Naive thymus-derived CD4-positive, alpha-beta T cell (primary cell): ENCODE results near the gene ACYP2. TPM values are rescaled to one million over a fixed set of nuclear protein-coding genes. Genes with fewer than 3 reads are reported as not detected.
"Not testable (repeated sequence)": the region's sequence is repeated elsewhere in the genome, so short reads cannot be mapped to it uniquely, and the experiment has no call there.

Source experiments
- ATAC-seq: fragments of 150-1000 bp; cut with Tn5 transposase; 2 replicates; pipeline ENCODE4 v1.10.0; 2021; ENCODE audit warnings: mild to moderate bottlenecking, moderate library complexity
- CTCF ChIA-PET: fragments of 350-600 bp; sonication (Branson Sonifier 250); formaldehyde crosslinking; loops from one replicate; lab custom pipeline; 2021; ENCODE audit warnings: antibody characterized with exemption; lab: Charles Lee
- POLR2A ChIA-PET: fragments of 350-600 bp; sonication (Branson Sonifier 250); formaldehyde crosslinking; loops from one replicate; lab custom pipeline; 2021; ENCODE audit warnings: antibody characterized with exemption, inconsistent platforms; lab: Charles Lee
- DNase-seq, 9 donors: peaks; one replicate each; pipeline versions ENCODE4 v3.0.0 to v3.0.0-alpha.2; 2020 to 2022; ENCODE audit warnings: mixed read lengths in 1 of 9
- H3K27ac ChIP-seq: one replicate; pipeline ENCODE4 v1.7.0; 2013; ENCODE audit warnings: mild to moderate bottlenecking, low read depth, low read length, moderate library complexity
- H3K27me3 ChIP-seq, 2 donors: one replicate each; pipeline ENCODE4 v1.7.0; 2013; ENCODE audit warnings: low read length in 2 of 2, mild to moderate bottlenecking in 2 of 2, moderate library complexity in 2 of 2; ENCODE audit not compliant: control insufficient read depth in 2 of 2, insufficient read depth in 2 of 2
- H3K36me3 ChIP-seq, 3 experiments: 1 replicate in 2 of 3; 2 replicates in 1 of 3; pipeline ENCODE4 v1.7.0; 2013; ENCODE audit warnings: low read length in 3 of 3, mild to moderate bottlenecking in 3 of 3, moderate library complexity in 1 of 3; ENCODE audit not compliant: insufficient read depth in 3 of 3, control insufficient read depth in 2 of 3
- H3K4me1 ChIP-seq, 2 donors: one replicate each; pipeline ENCODE4 v1.7.0; 2013; ENCODE audit warnings: low read length in 2 of 2, mild to moderate bottlenecking in 2 of 2, moderate library complexity in 1 of 2; ENCODE audit not compliant: control insufficient read depth in 2 of 2, insufficient read depth in 2 of 2
- H3K4me3 ChIP-seq: 2 replicates; pipeline ENCODE4 v1.7.0; 2013; ENCODE audit warnings: mild to moderate bottlenecking, low read length
- H3K9me3 ChIP-seq, 3 experiments: 1 replicate in 2 of 3; 2 replicates in 1 of 3; pipeline ENCODE4 v1.7.0; 2013; ENCODE audit warnings: low read length in 3 of 3; ENCODE audit not compliant: control insufficient read depth in 2 of 3
- H3K27ac Mint-ChIP-seq, 9 donors: one replicate each; pipeline ENCODE4 v1.8.0; 2020 to 2022; ENCODE audit warnings: mixed read lengths in 9 of 9, mild to moderate bottlenecking in 8 of 9, moderate library complexity in 5 of 9, inconsistent platforms in 2 of 9
- H3K27me3 Mint-ChIP-seq, 5 donors: one replicate each; pipeline ENCODE4 v1.8.0; 2021 to 2022; ENCODE audit warnings: mixed read lengths in 5 of 5, mild to moderate bottlenecking in 1 of 5
- H3K36me3 Mint-ChIP-seq, 5 donors: one replicate each; pipeline ENCODE4 v1.8.0; 2020 to 2022; ENCODE audit warnings: mixed read lengths in 5 of 5, mild to moderate bottlenecking in 3 of 5, inconsistent platforms in 1 of 5
- H3K4me1 Mint-ChIP-seq, 7 donors: one replicate each; pipeline ENCODE4 v1.8.0; 2020 to 2022; ENCODE audit warnings: mixed read lengths in 7 of 7, mild to moderate bottlenecking in 3 of 7, inconsistent platforms in 1 of 7
- H3K4me3 Mint-ChIP-seq, 10 donors: one replicate each; pipeline ENCODE4 v1.8.0; 2020 to 2022; ENCODE audit warnings: mild to moderate bottlenecking in 10 of 10, mixed read lengths in 10 of 10, moderate library complexity in 6 of 10, inconsistent platforms in 2 of 10
- H3K9me3 Mint-ChIP-seq, 11 donors: one replicate each; pipeline ENCODE4 v1.8.0; 2020 to 2022; ENCODE audit warnings: mixed read lengths in 11 of 11, mild to moderate bottlenecking in 4 of 11, inconsistent platforms in 1 of 11, moderate library complexity in 1 of 11
- intact Hi-C, 2 donors: fragments of 100-400 bp; cut with micrococcal nuclease; formaldehyde crosslinking; loops; one replicate each; pipeline ENCODE4 v1.15.1; 2023
- polyA plus RNA-seq, 2 donors: library from polyadenylated mRNA; unstranded; fragments of 300-500 nt; fragmentation: Illumina TruSeq; gene quantifications; one replicate each; pipeline ENCODE4 v1.2.3, GENCODE V29; 2021
- total RNA-seq, 6 experiments: library from RNA in 5 of 6; stranded (reverse) in 5 of 6; gene quantifications; 1 replicate in 5 of 6; 2 replicates in 1 of 6; pipeline ENCODE4 v1.2.3 and lab custom pipeline; 2021 to 2026

Gene ACYP2
- total and polyA plus RNA-seq, 7 experiments from 2014 or later = 11.2 to 23.0 (median 15.6) TPM

DNA sequence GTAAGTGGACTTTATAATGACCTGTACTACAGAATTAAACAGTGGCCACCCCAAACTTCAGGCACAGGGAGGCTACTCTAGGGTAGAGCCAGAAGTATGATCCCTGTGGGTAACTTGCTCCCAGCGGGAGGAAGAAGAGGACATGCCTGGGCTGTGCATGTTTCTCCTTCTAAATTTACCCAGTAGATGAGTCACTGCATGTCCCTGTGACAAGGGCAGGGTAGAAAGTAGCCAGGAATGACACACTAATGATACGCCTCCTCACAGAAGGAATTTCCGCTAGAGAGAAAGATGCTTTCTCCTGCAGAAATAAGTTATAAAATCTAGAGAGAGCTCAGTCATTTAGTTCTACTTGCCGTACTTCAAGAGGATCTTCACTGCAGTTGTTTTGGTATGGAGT lies 7.5 kb downstream of the ACYP2 start:
- intact Hi-C loops = no loop called here
- Histone ChIP-seq H3K9me3 (no peaks in the 10 kb centered on the region), H3K4me3 (no peak overlapping the region), H3K27ac (no peak overlapping the region), H3K36me3 (no peaks in the 10 kb centered on the region), H3K4me1 (no peaks in the 10 kb centered on the region), H3K27me3 (no peaks in the 10 kb centered on the region)
- peaks cover 3 to 45% (median 17%) of the 10 kb centered on the region in 5 donors for H3K36me3 Mint-ChIP-seq
- no peak overlapping the region for H3K27ac Mint-ChIP-seq
- ChIA-PET CTCF (no interaction called here), POLR2A (no interaction called here)
- ATAC-seq (no peak), DNase-seq (no peak)
- H3K27me3 Mint-ChIP-seq = no peaks in the 10 kb centered on the region
- peaks cover 0 to 3% (median 0%) of the 10 kb centered on the region in 7 donors for H3K4me1 Mint-ChIP-seq
- H3K9me3 Mint-ChIP-seq = peaks cover 0 to 15% (median 0%) of the 10 kb centered on the region in 11 donors
- no peak overlapping the region for H3K4me3 Mint-ChIP-seq

DNA sequence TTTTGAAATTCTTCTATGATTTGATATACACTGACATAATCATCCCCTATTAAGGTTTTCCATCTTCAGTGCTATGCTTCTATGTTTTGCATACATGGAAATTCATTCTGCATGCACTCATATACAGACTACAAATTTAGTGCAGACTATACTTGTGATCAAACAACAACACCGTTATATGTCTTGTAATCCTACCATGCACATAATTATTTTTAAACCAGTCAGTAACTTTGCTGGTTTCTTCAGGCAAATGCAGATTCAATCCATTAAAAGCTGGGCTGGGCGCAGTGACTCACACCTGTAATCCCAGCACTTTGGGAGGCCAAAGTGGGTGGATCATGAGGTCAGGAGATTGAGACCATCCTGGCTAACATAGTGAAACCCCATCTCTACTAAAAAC lies 11.8 kb downstream of the ACYP2 start:
- H3K4me1 ChIP-seq, H3K27ac Mint-ChIP-seq, H3K27ac ChIP-seq, H3K4me3 ChIP-seq, ATAC-seq, H3K27me3 Mint-ChIP-seq, CTCF ChIA-PET, H3K27me3 ChIP-seq, H3K9me3 ChIP-seq, H3K36me3 ChIP-seq, H3K4me3 Mint-ChIP-seq, DNase-seq, H3K4me1 Mint-ChIP-seq, intact Hi-C loops, H3K9me3 Mint-ChIP-seq: not testable (repeated sequence)
- peaks cover 0 to 22% (median 2%) of the 10 kb centered on the region in 5 donors for H3K36me3 Mint-ChIP-seq
- POLR2A ChIA-PET = interaction anchor here (0.7 kb wide), 1 partner anchor 167 kb away, joined by 9 read pairs; no protein-coding TSS in a partner anchor

- POLR2A ChIA-PET = interaction anchor here (0.6 kb wide), 1 partner anchor 182 kb away, joined by 3 read pairs; no protein-coding TSS in a partner anchor
- Histone ChIP-seq H3K4me1 (no peaks in the 10 kb centered on the region), H3K36me3 (no peaks in the 10 kb centered on the region), H3K27me3 (no peaks in the 10 kb centered on the region), H3K9me3 (no peaks in the 10 kb centered on the region), H3K4me3 (no peak overlapping the region), H3K27ac (no peak overlapping the region)
- peaks cover 0 to 3% (median 0%) of the 10 kb centered on the region in 5 donors for H3K27me3 Mint-ChIP-seq
- no peaks in the 10 kb centered on the region for H3K4me1 Mint-ChIP-seq
- DNase-seq (no peak), ATAC-seq (no peak)
- intact Hi-C loops = no loop called here
- H3K4me3 Mint-ChIP-seq = no peak overlapping the region
- no peak overlapping the region for H3K27ac Mint-ChIP-seq
- peaks cover 0 to 35% (median 20%) of the 10 kb centered on the region in 5 donors for H3K36me3 Mint-ChIP-seq
- CTCF ChIA-PET = no interaction called here
- no peaks in the 10 kb centered on the region for H3K9me3 Mint-ChIP-seq
These were observed 17.6 kb downstream of the ACYP2 start for GRCh38 chr2:54133056-54133455.

DNA sequence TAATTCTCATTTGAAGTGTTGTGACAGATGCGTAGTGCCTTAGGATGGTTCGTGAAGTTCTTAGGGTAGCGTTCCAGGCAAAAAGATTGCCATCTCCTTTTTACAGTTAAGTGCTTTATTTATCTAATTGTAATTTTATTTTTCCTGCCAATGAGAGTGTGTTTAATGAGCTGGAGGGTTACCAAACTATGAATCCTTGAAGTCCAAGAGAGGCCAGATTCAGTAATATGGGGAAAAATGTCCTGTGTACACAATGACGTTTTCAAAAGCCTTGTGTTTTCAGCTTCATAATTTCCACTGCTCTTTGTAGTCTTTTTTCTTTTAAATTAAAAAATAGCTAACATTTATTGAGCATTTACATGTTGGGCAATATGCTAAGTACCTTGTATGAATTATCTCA lies 23.8 kb downstream of the ACYP2 start:
- Mint-ChIP-seq H3K4me3 (no peak overlapping the region), H3K27ac (no peak overlapping the region), H3K27me3 (no peaks in the 10 kb centered on the region), H3K4me1 (no peaks in the 10 kb centered on the region), H3K9me3 (no peaks in the 10 kb centered on the region), H3K36me3 (peaks cover 0 to 52% (median 28%) of the 10 kb centered on the region in 5 donors)
- Histone ChIP-seq H3K27ac (no peak overlapping the region), H3K9me3 (no peaks in the 10 kb centered on the region), H3K4me3 (no peak overlapping the region), H3K36me3 (no peaks in the 10 kb centered on the region), H3K4me1 (no peaks in the 10 kb centered on the region), H3K27me3 (no peaks in the 10 kb centered on the region)
- POLR2A ChIA-PET = interaction anchor here (0.8 kb wide), 1 partner anchor 106 kb away, joined by 4 read pairs; no protein-coding TSS in a partner anchor
- DNase-seq (no peak), ATAC-seq (no peak)
- CTCF ChIA-PET = no interaction called here
- intact Hi-C loops = no loop called here

GRCh38 chr2:54143780-54144179 lies 28.4 kb downstream of the ACYP2 start:
- Mint-ChIP-seq H3K9me3 (no peaks in the 10 kb centered on the region), H3K27me3 (no peaks in the 10 kb centered on the region), H3K27ac (no peak overlapping the region), H3K4me1 (no peaks in the 10 kb centered on the region), H3K36me3 (peaks cover 0 to 58% (median 36%) of the 10 kb centered on the region in 5 donors), H3K4me3 (no peak overlapping the region)
- no peaks in the 10 kb centered on the region for H3K4me1 ChIP-seq
- DNase-seq = no peak
- no peaks in the 10 kb centered on the region for H3K9me3 ChIP-seq
- peaks cover 0 to 4% (median 0%) of the 10 kb centered on the region in 3 experiments for H3K36me3 ChIP-seq
- no peak overlapping the region for H3K27ac ChIP-seq
- ChIA-PET POLR2A (no interaction called here), CTCF (no interaction called here)
- intact Hi-C loops = no loop called here
- no peak for ATAC-seq
- H3K27me3 ChIP-seq = no peaks in the 10 kb centered on the region
- no peak overlapping the region for H3K4me3 ChIP-seq

GRCh38 chr2:54148391-54148790 lies 33.0 kb downstream of the ACYP2 start:
- no peak overlapping the region for H3K4me3 Mint-ChIP-seq
- H3K4me3 ChIP-seq = no peak overlapping the region
- H3K4me1 Mint-ChIP-seq = no peaks in the 10 kb centered on the region
- intact Hi-C loops = no loop called here
- H3K4me1 ChIP-seq = no peaks in the 10 kb centered on the region
- no peak for ATAC-seq
- no peaks in the 10 kb centered on the region for H3K9me3 ChIP-seq
- peaks cover 0 to 2% (median 0%) of the 10 kb centered on the region in 11 donors for H3K9me3 Mint-ChIP-seq
- DNase-seq = no peak
- ChIA-PET CTCF (no interaction called here), POLR2A (interaction anchor here (0.6 kb wide), 1 partner anchor 161 kb away, joined by 3 read pairs; no protein-coding TSS in a partner anchor)
- H3K27ac ChIP-seq = no peak overlapping the region
- H3K27me3 ChIP-seq = no peaks in the 10 kb centered on the region
- peak overlapping the region in 1 of 9 donors; percentile 78 for H3K27ac Mint-ChIP-seq
- peaks cover 0 to 60% (median 32%) of the 10 kb centered on the region in 5 donors for H3K36me3 Mint-ChIP-seq
- H3K27me3 Mint-ChIP-seq = no peaks in the 10 kb centered on the region
- peaks cover 0 to 4% (median 0%) of the 10 kb centered on the region in 3 experiments for H3K36me3 ChIP-seq
